Parathyroid adenoma (tissue), 2 donors: ENCODE results near the gene BCL11B.

ENCODE experiments used
- H2AFZ ChIP-seq: fragments of 300-600 bp; sonication (generic); one replicate; pipeline ENCODE4 v1.7.0; 2017; ENCODE audit warnings: antibody characterized with exemption, mild to moderate bottlenecking
- H3K27ac ChIP-seq: fragments of 300-600 bp; sonication (generic); one replicate; pipeline ENCODE4 v1.7.0; 2017
- H3K27me3 ChIP-seq: fragments of 300-600 bp; sonication (generic); one replicate; pipeline ENCODE4 v1.7.0; 2017; ENCODE audit warnings: low read length; ENCODE audit not compliant: control insufficient read depth, insufficient read depth
- H3K36me3 ChIP-seq: fragments of 300-600 bp; sonication (generic); one replicate; pipeline ENCODE4 v1.7.0; 2017; ENCODE audit warnings: low read length; ENCODE audit not compliant: control insufficient read depth, insufficient read depth
- H3K4me1 ChIP-seq: fragments of 300-600 bp; sonication (generic); one replicate; pipeline ENCODE4 v1.7.0; 2017; ENCODE audit warnings: control low read depth
- H3K4me2 ChIP-seq: fragments of 300-600 bp; sonication (generic); one replicate; pipeline ENCODE4 v1.7.0; 2017; ENCODE audit warnings: low read length
- H3K4me3 ChIP-seq: fragments of 300-600 bp; sonication (generic); one replicate; pipeline ENCODE4 v1.7.0; 2017; ENCODE audit warnings: low read depth, low read length
- H3K79me2 ChIP-seq: fragments of 300-600 bp; sonication (generic); one replicate; pipeline ENCODE4 v1.7.0; 2017; ENCODE audit warnings: control low read depth
- H3K9ac ChIP-seq: fragments of 300-600 bp; sonication (generic); one replicate; pipeline ENCODE4 v1.7.0; 2017; ENCODE audit warnings: mild to moderate bottlenecking
- H3K9me3 ChIP-seq: fragments of 300-600 bp; sonication (generic); one replicate; pipeline ENCODE4 v1.7.0; 2017; ENCODE audit warnings: low read length; ENCODE audit not compliant: control insufficient read depth
- TF ChIP-seq, protein P1 (sequence below): fragments of 300-600 bp; sonication (generic); IDR thresholded peaks from one replicate; pipeline ENCODE4 v1.7.0; 2017; ENCODE audit warnings: antibody characterized with exemption, mild to moderate bottlenecking
- donor health status: primary hyperparathyroidism.

BCL11B gene

DNA sequence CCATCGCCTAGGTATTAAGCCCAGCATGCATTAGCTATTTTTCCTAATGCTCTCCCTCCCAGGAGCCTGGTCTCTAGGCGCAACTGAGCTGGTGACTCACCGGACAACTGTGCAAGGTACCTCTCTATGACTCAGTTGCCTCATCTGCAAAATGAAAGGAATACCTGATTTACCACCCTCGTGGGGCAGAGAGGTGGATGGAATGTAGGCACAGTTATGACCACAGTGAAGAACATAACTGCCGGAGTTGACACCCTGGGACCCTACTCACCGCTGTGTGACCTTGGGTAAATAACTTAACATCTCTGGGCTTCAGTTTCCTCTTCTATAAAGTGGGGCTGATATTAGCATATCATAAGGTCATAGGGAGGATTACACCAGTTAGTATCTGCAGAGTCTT is 22.6 kb downstream of the BCL11B start:
- Histone ChIP-seq H2AFZ (no peak overlapping the region), H3K36me3 (no peaks in the 10 kb centered on the region), H3K27ac (no peak overlapping the region), H3K79me2 (no peaks in the 10 kb centered on the region), H3K4me1 (no peaks in the 10 kb centered on the region), H3K4me2 (no peak overlapping the region), H3K27me3 (no peaks in the 10 kb centered on the region), H3K9me3 (no peaks in the 10 kb centered on the region), H3K9ac (no peak overlapping the region), H3K4me3 (no peak overlapping the region)
- TF ChIP-seq, protein P1, sequence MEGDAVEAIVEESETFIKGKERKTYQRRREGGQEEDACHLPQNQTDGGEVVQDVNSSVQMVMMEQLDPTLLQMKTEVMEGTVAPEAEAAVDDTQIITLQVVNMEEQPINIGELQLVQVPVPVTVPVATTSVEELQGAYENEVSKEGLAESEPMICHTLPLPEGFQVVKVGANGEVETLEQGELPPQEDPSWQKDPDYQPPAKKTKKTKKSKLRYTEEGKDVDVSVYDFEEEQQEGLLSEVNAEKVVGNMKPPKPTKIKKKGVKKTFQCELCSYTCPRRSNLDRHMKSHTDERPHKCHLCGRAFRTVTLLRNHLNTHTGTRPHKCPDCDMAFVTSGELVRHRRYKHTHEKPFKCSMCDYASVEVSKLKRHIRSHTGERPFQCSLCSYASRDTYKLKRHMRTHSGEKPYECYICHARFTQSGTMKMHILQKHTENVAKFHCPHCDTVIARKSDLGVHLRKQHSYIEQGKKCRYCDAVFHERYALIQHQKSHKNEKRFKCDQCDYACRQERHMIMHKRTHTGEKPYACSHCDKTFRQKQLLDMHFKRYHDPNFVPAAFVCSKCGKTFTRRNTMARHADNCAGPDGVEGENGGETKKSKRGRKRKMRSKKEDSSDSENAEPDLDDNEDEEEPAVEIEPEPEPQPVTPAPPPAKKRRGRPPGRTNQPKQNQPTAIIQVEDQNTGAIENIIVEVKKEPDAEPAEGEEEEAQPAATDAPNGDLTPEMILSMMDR: no peak

DNA sequence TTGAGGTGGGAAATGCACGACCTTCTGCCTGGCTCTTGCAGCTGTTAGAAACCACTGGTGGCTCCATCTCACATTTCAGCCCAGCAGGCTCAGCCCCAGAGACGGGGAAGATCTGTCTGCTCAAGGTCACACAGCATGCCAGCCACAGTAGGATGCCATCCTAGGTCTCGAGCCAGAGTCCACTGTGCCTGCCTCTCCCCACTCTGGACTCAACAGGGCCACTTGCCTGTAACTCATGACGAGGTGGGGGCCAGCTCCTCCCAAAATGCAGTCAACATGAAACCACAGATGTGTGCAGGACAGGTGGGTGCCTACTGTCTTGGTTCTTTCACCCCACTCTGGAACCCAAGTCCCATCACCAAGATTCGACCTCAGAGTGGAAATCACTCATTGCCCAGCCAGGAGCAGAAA is 23.2 kb downstream of the BCL11B start:
- H3K4me3 ChIP-seq: no peak overlapping the region
- no peak overlapping the region for H2AFZ ChIP-seq
- no peaks in the 10 kb centered on the region for H3K79me2 ChIP-seq
- H3K4me1 ChIP-seq: no peaks in the 10 kb centered on the region
- H3K4me2 ChIP-seq: no peak overlapping the region
- H3K27ac ChIP-seq: no peak overlapping the region
- H3K36me3 ChIP-seq: no peaks in the 10 kb centered on the region
- H3K9ac ChIP-seq: no peak overlapping the region
- H3K9me3 ChIP-seq: no peaks in the 10 kb centered on the region
- TF ChIP-seq, protein P1: no peak
- H3K27me3 ChIP-seq: no peaks in the 10 kb centered on the region

DNA sequence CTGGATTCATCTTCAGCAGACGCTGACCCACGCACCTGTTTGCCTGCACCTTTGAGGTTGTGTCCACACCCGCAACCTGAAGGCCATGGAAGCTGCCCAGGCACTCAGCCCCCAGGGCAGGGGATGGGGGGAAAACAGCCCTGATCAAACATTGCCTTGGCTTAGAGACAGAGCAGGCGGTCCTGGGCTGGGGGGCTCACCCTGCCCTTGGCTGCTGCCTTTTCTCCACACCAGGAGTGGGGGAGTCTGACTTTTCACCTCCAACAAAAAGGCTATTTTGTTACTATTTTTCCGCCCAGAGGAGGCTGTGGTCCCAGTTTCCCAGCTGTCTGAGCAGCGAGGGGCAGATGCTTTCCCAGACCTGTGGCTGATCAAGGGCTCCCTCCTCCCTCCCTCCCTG is 24.2 kb downstream of the BCL11B start:
- Histone ChIP-seq H3K36me3 (no peaks in the 10 kb centered on the region), H3K4me3 (no peak overlapping the region), H3K4me2 (no peak overlapping the region), H3K9me3 (no peaks in the 10 kb centered on the region), H3K27ac (no peak overlapping the region), H3K4me1 (no peaks in the 10 kb centered on the region), H2AFZ (no peak overlapping the region), H3K79me2 (no peaks in the 10 kb centered on the region), H3K9ac (no peak overlapping the region), H3K27me3 (no peaks in the 10 kb centered on the region)
- TF ChIP-seq, protein P1: no peak

DNA sequence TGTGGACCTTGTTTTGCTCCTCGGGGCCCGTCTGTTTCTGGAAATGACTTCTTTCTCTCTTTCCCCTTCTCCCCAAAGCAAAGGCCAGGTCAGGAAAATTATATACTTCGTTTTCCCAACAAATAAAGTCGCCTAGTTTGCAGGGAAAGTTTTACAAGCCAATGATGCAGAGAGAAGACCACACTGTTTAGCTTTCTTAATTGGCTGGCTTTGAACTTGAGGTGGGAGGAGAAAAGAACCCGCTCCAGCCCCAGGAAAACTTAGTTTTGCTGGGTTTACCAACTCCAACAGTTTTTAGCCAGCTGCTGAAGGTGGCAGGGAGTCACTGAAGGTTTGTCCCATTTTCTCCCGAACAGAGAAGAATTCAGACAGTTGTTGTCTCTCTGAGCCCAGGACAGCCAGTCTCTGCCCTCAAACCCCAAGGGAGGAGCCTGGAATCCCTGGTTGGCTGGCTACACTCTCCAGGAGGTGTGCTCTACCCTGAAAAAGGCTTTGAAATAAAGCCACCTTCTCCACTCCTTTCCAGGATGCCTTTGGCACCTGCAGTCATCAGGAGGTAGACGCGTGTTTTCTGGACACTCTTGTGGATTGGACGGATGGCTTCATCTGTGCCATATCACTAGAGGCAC is 24.8 kb downstream of the BCL11B start:
- Histone ChIP-seq H3K36me3 (no peaks in the 10 kb centered on the region), H3K9me3 (no peaks in the 10 kb centered on the region), H3K4me3 (no peak overlapping the region), H3K4me1 (no peaks in the 10 kb centered on the region), H3K79me2 (no peaks in the 10 kb centered on the region), H3K9ac (no peak overlapping the region), H3K4me2 (no peak overlapping the region), H3K27ac (no peak overlapping the region), H3K27me3 (no peaks in the 10 kb centered on the region), H2AFZ (no peak overlapping the region)
- TF ChIP-seq, protein P1: no peak

DNA sequence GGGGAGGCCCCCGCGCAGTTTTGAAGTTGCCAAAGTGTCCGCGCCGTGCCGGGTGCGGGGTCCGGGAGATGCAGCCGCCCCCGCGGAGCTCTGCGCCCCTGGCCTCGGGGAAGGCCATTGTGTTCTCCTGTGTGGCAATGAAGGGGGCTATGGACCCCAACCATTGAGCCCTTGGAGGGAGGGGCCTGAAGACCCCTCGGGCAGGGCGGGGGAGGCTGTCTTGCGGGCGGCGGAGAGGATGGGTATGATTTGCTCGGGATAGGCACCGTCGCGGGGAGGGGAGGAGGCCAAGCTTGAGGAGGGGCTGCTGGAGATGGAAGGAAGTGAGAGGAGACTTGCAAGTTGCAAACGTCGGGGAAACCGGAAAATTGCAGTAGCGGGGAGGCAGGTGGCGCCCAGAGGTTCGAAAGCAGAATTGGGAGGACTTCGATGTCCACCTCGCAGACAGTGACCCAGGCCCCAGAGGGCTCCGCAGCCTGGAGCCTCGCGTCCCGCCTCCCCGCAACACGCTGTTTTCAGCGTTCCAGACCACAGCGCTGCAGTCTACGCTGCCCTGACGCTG is 25.4 kb downstream of the BCL11B start:
- Histone ChIP-seq H3K36me3 (no peaks in the 10 kb centered on the region), H2AFZ (no peak overlapping the region), H3K4me3 (no peak overlapping the region), H3K27me3 (no peaks in the 10 kb centered on the region), H3K4me2 (no peak overlapping the region), H3K9me3 (no peaks in the 10 kb centered on the region), H3K9ac (no peak overlapping the region), H3K27ac (no peak overlapping the region), H3K4me1 (no peaks in the 10 kb centered on the region), H3K79me2 (no peaks in the 10 kb centered on the region)
- TF ChIP-seq, protein P1: no peak
